Glutamatergic neuron (in vitro differentiated cells): ENCODE data around the gene UBE2J2. TPM values are rescaled to one million over a fixed set of nuclear protein-coding genes. Genes with fewer than 3 reads are reported as not detected.

Experiments used
- DNase-seq: peaks from one replicate; pipeline ENCODE4 v3.0.0; 2022
- H3K27ac Mint-ChIP-seq: one replicate; pipeline ENCODE4 v1.8.0; 2020; ENCODE audit warnings: mild to moderate bottlenecking, mixed read lengths, inconsistent platforms; ENCODE audit not compliant: unreplicated experiment
- H3K27me3 Mint-ChIP-seq: one replicate; pipeline ENCODE4 v1.8.0; 2020; ENCODE audit warnings: mild to moderate bottlenecking, moderate library complexity, mixed read lengths, inconsistent platforms; ENCODE audit not compliant: unreplicated experiment
- H3K36me3 Mint-ChIP-seq: one replicate; pipeline ENCODE4 v1.8.0; 2020; ENCODE audit warnings: mild to moderate bottlenecking, mixed read lengths, inconsistent platforms; ENCODE audit not compliant: unreplicated experiment
- H3K4me1 Mint-ChIP-seq: one replicate; pipeline ENCODE4 v1.8.0; 2020; ENCODE audit warnings: mild to moderate bottlenecking, low read depth, mixed read lengths, inconsistent platforms; ENCODE audit not compliant: unreplicated experiment
- H3K4me3 Mint-ChIP-seq: one replicate; pipeline ENCODE4 v1.8.0; 2020; ENCODE audit warnings: mild to moderate bottlenecking, mixed read lengths, inconsistent platforms; ENCODE audit not compliant: unreplicated experiment
- H3K9me3 Mint-ChIP-seq: one replicate; pipeline ENCODE4 v1.8.0; 2020; ENCODE audit warnings: mild to moderate bottlenecking, moderate library complexity, mixed read lengths, inconsistent platforms; ENCODE audit not compliant: unreplicated experiment
- total RNA-seq: library from RNA; stranded (reverse); fragmentation: NEBNext Ultra II Directional; extraction: Animal tissue kit (Norgen Biotek cat#: 25700); gene quantifications from one replicate; pipeline ENCODE4 v1.2.1, GENCODE V29; 2021; ENCODE audit not compliant: unreplicated experiment
- TF ChIP-seq, protein P1 (sequence below): fragments of 200-600 bp; sonication (generic); IDR thresholded peaks from one replicate; pipeline ENCODE4 v1.5.0; 2021; ENCODE audit not compliant: partially characterized antibody, unreplicated experiment

Gene UBE2J2
- total RNA-seq, 1 donor from 2014 or later, result 88.1 TPM

GRCh38 chr1:1315435-1315954 is 41.8 kb upstream of the UBE2J2 start:
- TF ChIP-seq, protein P1, sequence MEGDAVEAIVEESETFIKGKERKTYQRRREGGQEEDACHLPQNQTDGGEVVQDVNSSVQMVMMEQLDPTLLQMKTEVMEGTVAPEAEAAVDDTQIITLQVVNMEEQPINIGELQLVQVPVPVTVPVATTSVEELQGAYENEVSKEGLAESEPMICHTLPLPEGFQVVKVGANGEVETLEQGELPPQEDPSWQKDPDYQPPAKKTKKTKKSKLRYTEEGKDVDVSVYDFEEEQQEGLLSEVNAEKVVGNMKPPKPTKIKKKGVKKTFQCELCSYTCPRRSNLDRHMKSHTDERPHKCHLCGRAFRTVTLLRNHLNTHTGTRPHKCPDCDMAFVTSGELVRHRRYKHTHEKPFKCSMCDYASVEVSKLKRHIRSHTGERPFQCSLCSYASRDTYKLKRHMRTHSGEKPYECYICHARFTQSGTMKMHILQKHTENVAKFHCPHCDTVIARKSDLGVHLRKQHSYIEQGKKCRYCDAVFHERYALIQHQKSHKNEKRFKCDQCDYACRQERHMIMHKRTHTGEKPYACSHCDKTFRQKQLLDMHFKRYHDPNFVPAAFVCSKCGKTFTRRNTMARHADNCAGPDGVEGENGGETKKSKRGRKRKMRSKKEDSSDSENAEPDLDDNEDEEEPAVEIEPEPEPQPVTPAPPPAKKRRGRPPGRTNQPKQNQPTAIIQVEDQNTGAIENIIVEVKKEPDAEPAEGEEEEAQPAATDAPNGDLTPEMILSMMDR, result no peak
- H3K27ac Mint-ChIP-seq, result peak overlapping the region; percentile 62
- peaks cover 10% of the 10 kb centered on the region for H3K4me1 Mint-ChIP-seq
- H3K27me3 Mint-ChIP-seq, result peaks cover 13% of the 10 kb centered on the region
- no peaks in the 10 kb centered on the region for H3K36me3 Mint-ChIP-seq
- peaks cover 13% of the 10 kb centered on the region for H3K9me3 Mint-ChIP-seq
- no peak for DNase-seq
- peak overlapping the region; percentile 43 for H3K4me3 Mint-ChIP-seq

- Mint-ChIP-seq H3K27me3 (peaks cover 11% of the 10 kb centered on the region), H3K36me3 (no peaks in the 10 kb centered on the region), H3K27ac (peak overlapping the region; percentile 15), H3K4me1 (peaks cover 10% of the 10 kb centered on the region), H3K4me3 (no peak overlapping the region), H3K9me3 (peaks cover 13% of the 10 kb centered on the region)
- DNase-seq, result no peak
- TF ChIP-seq, protein P1, result no peak
Observed at GRCh38 chr1:1314678-1315335, 41.2 kb upstream of the UBE2J2 start.

DNA sequence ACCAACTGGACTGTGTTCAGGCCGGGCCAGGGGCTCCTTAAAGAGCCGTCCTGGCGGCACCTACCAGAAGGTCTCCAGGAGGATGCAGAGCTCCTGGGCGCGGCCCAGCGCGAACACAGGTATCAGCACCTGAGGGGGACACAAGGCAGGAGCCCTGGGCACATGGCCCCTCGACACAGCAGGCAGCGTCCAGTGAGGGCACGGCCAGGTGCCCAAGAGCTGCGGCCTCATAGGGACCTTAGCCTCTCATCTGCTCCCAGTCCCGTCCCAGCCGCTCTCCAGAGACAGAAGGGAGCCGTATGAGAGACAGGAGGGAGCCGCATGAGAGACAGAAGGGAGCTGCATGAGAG is 40.6 kb upstream of the UBE2J2 start:
- no peak overlapping the region for H3K27ac Mint-ChIP-seq
- H3K4me1 Mint-ChIP-seq, result peaks cover 9% of the 10 kb centered on the region
- TF ChIP-seq, protein P1, result no peak
- H3K4me3 Mint-ChIP-seq, result no peak overlapping the region
- peaks cover 11% of the 10 kb centered on the region for H3K27me3 Mint-ChIP-seq
- H3K36me3 Mint-ChIP-seq, result no peaks in the 10 kb centered on the region
- peaks cover 9% of the 10 kb centered on the region for H3K9me3 Mint-ChIP-seq
- no peak for DNase-seq

DNA sequence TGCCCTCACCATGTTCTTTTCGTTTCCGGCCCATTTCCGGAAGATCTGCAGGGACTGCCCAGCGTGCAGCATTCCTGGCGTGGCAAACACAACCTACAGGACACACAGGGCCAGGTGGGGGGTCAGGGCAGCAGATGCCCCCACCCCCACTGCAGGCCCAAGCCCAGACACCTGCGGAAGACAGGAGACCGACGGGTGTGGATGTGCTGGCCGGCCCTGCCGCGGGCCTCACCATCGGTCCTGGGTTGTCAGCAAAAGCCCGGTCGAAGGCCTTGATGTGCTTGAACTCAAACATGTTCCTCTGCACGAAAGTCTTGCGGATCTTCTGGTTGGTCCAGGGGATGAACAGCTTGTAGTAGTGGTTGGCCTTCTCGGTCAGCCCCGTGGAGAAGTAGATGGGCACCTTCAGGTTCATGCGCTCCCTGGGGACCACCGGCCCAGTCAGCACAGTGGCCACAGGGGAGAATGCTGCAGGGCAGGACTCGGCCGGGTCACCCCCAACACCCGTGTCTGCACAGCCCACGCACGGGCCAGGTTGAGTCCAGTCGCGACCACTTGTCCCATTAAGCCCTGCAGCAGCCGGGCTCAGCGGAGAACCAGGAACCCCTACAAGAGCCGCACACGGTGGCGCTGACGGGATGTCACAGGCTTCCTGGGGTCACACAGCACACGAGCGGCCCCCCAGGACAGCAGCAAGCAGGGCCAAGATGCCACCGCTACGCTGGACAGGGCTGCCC is 40.0 kb upstream of the UBE2J2 start:
- Mint-ChIP-seq H3K4me3 (peak overlapping the region; percentile 59), H3K9me3 (peaks cover 9% of the 10 kb centered on the region), H3K4me1 (peaks cover 9% of the 10 kb centered on the region), H3K27ac (peak overlapping the region; percentile 43), H3K36me3 (no peaks in the 10 kb centered on the region), H3K27me3 (peaks cover 11% of the 10 kb centered on the region)
- no peak for DNase-seq
- TF ChIP-seq, protein P1, result no peak
